Measurements from ENCODE around the gene PTX3.

PTX3 gene

DNA sequence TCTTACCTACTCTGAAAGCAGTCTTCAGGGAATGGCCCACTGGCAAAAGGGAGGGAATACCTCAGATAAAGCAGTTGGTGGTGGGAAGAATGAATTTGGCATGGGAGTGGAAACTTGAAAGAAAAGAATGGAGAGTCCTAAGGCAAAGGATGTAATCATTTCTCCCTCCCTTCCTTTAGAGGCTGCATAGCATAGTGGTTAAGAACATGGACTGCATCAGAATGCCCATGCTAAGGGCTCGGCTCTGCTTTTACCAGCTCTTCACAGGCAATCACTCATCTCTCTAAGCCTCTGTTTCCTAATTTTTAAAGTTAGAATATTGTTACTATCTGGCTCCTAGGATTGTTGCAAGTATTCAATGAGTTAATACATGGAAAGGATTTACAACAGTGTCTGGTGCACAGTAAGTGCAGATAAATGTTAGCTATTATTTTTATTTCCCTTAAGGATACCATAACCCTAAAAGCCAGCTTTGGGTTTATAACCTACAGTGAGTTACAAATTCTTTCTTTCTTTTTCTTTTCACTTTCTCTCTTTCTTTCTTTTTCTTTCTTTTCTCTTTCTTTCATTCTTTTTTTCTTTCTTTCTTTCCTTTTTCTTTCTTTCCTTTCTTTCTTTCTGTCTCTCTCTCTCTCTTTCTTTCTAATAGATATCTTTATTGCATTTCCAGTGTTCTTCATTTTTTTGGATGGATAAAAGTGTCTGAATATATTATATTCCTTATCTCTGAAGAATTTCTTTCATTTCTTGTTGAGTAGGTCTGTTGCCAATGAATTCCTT, 43.0 kb downstream of the PTX3 start:
- no peak for DNase-seq

DNA sequence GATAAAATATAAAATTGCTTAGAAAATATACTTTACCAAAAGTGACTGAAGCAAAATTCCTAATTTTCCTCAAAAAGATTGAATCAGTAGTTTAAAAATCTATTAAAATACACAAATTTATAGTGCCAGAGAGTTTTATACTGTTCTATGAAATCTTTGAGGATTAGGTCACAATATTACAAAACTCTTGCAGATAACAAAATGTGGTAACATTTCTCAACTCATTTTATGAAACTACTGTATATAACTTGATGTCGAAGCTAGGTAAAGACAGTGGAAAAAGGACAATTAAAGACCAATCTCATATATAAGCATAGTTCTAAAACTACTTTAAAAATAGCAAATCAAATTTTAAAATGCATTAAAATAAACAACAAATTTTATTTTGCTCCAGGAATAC, 50.7 kb downstream of the PTX3 start:
- DNase-seq: no peak

DNA sequence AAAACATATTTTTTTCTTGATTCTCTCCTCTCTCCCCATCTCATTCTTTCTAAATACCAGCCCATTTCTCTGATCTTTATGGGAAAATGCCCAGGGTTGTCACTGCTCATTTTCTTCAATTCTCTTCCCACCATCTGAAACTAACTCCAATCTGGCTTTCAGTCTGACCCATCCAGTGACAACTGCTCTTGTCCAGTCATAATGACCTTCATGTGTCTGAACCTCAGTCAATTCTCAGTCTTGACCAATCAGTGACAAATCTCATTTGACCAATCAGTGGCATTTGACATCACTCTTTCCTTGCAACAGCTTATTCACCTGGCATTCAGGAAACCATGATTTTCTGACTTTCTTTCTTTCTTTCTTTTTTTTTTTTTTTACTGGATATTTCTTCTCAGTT, 51.5 kb downstream of the PTX3 start:
- DNase-seq: no peak

DNA sequence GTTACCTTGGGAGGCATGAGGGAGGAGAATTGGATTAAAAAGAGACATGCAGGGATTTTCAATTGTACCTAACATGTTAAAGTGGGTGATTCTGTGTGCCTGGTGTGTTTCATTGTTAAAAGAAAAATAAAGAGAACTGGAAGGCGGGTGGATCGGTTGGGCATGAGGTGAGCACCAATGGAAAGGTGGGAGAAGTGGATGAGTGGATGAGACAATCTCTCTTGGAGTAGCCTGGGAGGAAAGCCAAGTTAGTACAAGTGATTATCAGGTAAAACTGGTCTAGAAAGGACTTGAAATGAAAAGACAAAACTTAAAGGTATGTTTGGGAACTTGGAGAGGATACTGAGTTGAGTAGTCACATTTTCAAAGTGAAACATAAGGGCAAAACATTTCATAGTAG, 54.5 kb downstream of the PTX3 start:
- DNase-seq: no peak

Data from stimulated activated CD4-positive, alpha-beta T cell treated with anti-CD3 and anti-CD28 coated beads, Interleukin-4, amount 100 ng/mL, for 4 hours (primary cell).